Activated CD4-positive, alpha-beta T cell treated with anti-CD3 and anti-CD28 coated beads, Interleukin-2, amount 50 U/mL, for 24 hours (primary cell): ENCODE measurements around the gene RUNDC1.
"Not testable (repeated sequence)": the region's sequence is repeated elsewhere in the genome, so short reads cannot be mapped to it uniquely, and the experiment has no call there.

Source experiments
- DNase-seq, 2 donors: peaks; one replicate each; pipeline ENCODE4 v3.0.0-alpha.2; 2020; ENCODE audit warnings: low read depth in 1 of 2, low spot score in 1 of 2

The RUNDC1 gene

DNA sequence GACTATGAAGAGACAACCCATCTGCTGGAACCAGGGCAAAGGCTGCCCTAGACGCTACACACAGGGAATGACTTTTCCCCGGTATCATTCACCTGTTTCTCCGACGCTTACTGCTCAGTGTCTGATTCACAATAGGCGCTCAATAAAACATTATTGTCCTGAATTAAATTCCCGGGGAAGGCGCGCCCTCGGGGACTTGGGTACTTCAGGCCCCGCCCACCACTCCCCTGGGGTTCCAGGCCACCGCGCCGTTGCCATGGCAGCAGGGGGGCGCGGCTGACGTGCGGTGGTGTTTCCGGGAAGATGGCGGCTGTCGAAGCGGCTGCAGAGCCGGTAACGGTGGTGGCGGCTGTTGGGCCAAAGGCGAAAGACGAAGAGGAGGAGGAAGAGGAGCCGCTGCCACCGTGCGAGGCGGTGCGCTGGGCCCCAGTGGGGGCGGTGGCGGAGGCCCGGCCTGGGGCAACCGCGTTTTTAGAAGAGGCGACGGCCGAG is at the start of gene RUNDC1:
RUNDC1 (plus strand) TSS at position 292 of the 492 bp plus-strand sequence; CDS start at position 304, 12 bp downstream.
- peak; percentile 79 to 90 for DNase-seq

DNA sequence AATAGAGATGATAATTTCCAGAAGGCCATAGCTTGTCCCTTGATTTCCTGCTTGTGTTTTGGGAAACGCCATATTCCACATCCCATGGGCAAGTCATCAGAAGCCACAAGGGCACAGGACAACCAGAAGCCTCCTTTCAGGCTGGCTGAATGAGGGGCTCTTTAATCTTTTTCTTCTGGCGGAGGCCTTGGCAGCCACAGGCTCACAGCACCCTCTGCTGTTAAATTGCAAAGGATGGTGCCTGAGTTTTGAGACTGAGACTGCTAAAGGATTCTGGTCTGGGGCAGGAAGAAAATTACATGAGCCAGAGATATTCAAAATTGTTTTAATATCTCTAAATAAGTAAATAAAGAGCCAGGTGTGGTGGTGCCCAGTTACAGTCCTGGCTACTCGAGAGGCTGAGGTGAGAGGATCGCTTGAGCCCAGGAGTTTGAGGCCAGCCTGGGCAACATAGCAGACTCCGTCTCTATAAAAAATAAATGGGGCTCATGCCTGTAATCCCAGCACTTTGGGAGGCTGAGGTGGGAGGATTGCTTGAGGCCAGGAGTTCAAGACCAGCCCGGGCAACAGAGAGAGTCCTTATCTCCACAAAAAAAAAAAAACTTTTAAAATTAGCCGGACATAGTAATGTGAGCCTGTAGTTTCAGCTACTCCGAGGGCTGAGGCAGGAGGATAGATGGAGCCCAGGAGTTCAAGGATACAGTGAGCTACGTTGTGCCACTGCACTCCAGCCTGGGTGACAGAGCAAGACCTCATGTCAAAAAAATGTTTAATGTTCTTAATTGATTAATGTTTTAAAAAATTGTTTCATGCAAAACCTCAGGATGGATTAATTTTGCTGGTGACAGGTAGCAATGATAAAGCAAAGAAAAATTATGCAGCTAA is 42.4 kb upstream of the RUNDC1 start:
- DNase-seq: no peak

DNA sequence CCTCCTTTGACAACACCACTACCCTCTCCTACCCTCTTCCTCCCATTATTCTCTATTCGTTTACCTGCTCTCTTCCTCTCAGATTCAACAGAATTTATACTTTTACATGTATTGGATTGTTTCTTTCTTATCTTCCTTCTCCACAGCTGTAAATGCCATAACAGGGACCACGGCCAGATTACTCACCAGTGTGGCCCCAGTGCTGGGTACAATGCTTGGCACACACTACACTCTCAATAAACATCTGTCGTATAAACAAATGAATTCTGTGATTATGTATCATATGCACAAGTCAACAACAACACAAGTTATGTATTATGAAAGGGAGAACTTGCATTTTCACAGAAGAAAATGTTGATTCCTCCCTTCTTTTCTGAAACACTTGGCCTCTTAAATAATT is 36.2 kb upstream of the RUNDC1 start:
- no peak for DNase-seq

- DNase-seq: no peak
These were observed 33.6 kb upstream of the RUNDC1 start for GRCh38 chr17:42946812-42947211.

DNA sequence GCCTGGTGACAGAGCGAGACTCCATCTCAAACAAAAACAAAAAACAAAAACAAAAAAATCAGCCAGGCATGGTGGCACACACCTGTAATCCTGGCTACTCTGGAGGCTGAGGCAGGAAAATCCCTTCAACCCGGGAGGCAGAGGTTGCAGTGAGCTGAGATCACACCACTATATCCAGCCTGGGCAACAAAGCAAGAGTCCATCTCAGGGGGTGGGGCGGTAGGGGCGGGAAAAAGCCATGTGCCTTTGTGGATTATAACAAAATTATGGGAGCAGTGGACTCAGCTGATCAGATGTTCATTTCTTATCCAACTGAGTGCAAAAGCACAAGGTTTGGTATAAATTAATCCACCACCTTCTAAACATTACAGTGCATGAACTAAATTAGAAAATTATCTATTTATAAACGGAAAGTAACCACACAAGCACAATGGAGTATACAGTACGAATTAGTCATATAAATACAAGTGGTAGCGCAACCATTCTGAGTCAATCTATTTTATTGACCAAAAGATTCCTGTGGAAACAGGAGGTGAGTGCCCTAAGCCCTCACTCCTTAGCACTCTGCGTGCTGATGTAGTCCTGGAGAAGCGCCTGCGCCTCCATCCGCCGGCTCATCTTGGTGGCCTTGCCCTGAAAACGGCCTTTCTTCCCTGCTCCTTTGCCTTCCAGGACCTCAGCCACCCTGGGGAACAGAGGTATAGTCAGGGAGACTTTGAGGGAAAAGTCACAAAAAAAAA is 30.2 kb upstream of the RUNDC1 start:
- no peak for DNase-seq

- no peak for DNase-seq
These were observed 26.7 kb upstream of the RUNDC1 start for GRCh38 chr17:42953669-42954068.

GRCh38 chr17:42964161-42964932 is 16.0 kb upstream of the RUNDC1 start, which contains the start of gene AARSD1:
Gene AARSD1 (minus strand): TSS chr17:42964454. CDS start chr17:42964440, 14 bp downstream.
- DNase-seq: peak; percentile 70 to 88

DNA sequence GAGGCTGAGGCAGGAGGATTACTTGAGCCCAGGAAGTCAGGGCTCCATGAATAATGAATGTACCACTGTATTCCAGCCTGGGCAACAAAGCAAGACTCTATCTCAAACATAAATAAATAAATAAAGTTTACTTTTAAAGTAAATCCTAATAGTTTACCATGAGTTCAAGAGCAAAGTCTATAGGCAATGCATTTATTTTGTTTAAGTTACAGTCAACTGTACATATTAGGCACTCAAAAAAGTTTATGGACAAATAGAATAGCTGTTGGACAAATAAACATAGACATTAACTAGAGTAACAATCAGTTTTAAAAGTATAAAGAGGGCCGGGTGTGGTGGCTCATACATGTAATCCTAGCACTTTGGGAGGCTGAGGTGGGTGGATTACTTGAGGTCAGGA is 12.4 kb upstream of the RUNDC1 start:
- DNase-seq: no peak

GRCh38 chr17:42969001-42969581 is 11.3 kb upstream of the RUNDC1 start:
- DNase-seq: no peak

DNA sequence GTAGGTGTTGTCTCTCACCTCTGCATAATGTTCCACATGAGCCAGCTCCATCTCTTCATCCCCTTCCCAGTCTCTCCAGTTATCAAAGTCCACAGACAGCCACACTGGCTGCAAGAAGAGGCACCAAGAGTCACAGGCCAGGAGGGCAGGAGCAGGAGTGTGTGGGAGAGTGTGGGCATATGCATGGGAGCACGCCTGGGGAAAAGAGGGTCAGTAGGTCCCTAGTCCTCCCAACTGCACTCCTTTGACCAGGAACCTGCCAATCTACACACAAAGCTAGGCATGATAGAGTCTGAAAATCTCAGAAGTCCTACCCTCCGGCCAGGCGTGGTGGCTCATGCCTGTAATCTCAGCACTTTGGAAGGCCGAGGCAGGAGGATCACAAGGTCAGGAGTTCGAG is 8.8 kb upstream of the RUNDC1 start:
- DNase-seq: no peak

- not testable (repeated sequence) for DNase-seq
These were observed 7.0 kb upstream of the RUNDC1 start for GRCh38 chr17:42973323-42973722.

DNA sequence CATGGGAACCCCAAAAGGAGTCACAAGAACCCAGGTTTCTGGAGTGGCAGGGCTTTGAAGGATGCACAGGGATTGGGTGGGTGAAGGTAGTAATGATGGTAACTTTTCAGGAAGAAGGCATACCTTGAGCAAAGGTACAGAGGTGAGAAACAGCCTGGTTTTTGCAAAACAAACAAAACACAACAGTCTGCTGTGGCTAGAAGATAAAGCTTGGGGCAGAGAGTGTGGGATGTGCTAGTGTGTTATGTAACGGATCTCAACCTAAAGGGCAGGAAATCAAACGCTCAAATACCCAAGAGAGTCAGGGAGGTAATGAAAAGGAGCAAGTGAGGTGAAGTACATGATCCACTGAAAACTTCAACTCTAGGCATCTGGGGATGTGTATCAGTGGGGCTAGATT is 5.1 kb upstream of the RUNDC1 start:
- no peak for DNase-seq

DNA sequence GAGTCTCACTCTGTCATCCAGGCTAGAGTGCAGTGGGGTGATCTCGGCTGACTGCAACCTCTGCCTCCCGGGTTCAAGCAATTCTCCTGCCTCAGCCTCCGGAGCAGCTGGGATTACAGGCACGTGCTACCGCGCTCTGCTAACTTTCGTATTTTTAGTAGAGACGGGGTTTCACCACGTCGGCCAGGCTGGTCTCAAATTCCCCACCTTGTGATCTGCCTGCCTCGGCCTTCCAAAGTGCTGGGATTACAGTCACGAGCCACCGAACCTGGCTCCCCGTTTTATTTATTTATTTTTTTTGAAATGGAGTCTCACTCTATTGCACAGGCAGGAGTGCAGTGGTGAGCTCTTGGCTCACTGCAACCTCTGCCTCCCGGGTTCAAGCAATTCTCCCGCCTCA is 4.7 kb upstream of the RUNDC1 start:
- DNase-seq: not testable (repeated sequence)

GRCh38 chr17:42979511-42980273 is 673 bp upstream of the RUNDC1 start, which contains the start of gene PTGES3L:
Gene PTGES3L (minus strand): TSS chr17:42980080. CDS start chr17:42980053, 27 bp downstream.
- no peak for DNase-seq

DNA sequence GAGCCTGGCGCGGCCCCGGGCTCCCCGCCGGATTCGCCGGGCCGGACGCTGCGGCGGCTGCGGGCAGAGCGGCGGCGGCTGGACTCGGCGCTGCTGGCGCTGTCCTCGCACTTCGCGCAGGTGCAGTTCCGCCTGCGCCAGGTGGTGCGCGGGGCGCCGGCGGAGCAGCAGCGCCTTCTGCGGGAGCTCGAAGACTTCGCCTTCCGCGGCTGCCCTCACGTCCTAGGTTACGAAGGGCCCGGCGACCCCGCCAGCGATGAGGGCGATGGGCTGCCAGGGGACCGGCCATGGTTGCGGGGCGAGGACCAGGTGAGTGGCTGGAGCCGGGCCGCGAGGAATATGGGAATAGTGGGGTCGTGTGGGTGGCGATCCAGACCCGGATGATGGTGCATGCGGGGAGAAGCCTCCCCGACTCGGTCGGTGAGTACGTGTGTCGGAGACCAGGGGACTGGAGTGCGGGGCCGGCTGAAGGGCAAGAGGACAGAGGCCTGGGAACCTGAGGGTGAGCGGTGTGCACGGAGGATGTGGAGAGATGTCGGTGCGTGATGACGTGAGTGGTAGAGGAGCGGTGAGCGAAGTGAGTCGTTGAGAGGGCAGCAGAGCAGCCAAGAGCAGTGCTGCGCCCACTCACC is 517 bp downstream of the RUNDC1 start:
- DNase-seq: peak; percentile 37 to 58

DNA sequence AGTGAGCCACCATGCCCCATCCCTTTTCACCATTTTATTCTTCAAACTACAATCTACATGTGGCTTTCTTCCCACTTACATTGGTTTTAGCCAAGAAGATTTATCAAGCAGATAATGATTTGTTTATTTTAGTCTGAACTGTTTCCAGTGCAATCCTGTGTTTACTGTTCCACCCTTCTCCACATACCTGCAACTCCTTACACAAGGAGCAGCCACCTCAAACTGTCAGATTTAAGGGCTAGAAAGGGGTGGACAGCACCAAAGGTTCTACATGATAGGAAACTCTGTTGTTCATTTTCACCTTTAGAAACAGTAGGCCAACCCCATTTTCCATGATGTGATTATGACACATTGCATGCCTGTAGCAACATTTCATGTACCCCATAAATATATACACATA is 1.9 kb downstream of the RUNDC1 start:
- no peak for DNase-seq

GRCh38 chr17:42985225-42985624 is 4.9 kb downstream of the RUNDC1 start:
- DNase-seq: no peak

DNA sequence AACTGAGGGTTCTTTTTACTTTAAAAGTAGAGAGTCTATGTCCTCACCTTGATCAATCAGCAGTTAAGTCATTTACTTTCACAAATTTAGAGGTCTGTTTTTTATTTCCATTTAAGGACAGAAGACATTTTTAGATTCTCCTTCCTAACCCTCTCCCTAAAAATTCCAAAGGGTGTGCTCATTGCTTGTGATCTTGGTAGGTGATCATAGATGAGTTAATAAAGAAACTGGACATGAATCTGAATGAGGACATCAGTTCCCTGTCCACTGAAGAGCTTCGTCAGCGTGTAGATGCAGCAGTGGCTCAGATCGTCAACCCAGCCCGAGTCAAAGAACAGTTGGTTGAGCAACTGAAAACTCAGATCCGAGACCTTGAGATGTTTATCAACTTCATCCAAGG is 8.8 kb downstream of the RUNDC1 start:
- DNase-seq: no peak
